GM18951 (cell line): ENCODE results near the gene SELENOI.
"Not testable (repeated sequence)": the region's sequence is repeated elsewhere in the genome, so short reads cannot be mapped to it uniquely, and the experiment has no call there.

Source experiments
- POLR2A ChIP-seq: IDR thresholded peaks from 4 replicates; pipeline ENCODE4 v1.6.1; 2011; ENCODE audit warnings: mild to moderate bottlenecking; ENCODE audit not compliant: insufficient read length, insufficient read depth; ENCODE audit errors: extremely low read depth
- in situ Hi-C: fragments of 300-500 bp; cut with MboI; formaldehyde crosslinking; loops from one replicate; pipeline ENCODE4 v1.12.0; 2022; ENCODE audit warnings: low sequenced_read_pairs, mixed read lengths, inconsistent platforms; ENCODE audit not compliant: unreplicated experiment

SELENOI gene

DNA sequence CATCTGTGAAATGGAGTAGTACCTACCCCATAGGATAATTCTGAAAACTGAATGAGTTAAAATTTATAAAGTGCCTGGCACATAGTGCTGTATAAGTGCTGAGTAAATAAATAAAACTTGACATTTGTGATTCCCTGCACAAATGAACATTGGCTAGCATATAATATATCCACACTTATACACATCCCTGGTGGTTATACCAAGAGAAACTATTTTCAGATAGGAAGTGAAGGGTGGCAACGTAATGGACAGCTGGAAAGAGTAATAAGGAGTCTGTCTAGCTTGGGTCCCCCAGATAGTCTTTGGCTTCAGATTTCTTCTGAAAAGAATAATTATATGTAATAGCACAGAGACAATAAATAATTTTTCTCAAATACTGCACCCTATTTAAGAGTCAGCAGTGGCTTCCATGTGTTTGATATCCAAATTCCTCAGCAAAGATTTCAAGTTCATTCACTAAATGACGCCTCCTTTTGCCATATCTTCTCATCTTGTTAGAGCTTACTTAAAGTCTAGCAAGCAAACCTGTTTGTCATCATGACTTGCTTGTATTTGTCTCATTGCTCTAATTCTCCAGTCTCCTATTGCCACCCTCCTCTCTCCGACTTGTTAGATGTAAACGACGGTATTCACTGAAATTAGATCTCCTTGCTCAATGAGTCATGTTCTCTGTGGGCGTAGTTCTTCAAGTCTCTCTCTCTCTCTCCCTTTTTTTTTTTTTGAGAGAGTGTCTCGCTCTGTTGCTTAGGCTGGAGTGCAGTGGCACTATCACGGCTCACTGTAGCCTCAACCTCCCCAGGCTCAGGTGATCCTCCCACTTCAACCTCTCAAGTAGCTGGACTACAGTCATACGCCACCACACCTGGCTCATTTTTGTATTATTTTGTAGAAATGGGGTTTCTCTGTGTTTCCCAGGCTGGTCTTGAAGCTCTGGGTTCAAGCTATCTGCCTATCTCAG, 9.4 kb downstream of the SELENOI start:
- in situ Hi-C loops: no loop called here
- TF ChIP-seq POLR2A: no peak

GRCh38 chr2:26356111-26356510, 10.2 kb downstream of the SELENOI start:
- in situ Hi-C loops: no loop called here
- TF ChIP-seq POLR2A: no peak

GRCh38 chr2:26356771-26357170, 10.8 kb downstream of the SELENOI start:
- in situ Hi-C loops: no loop called here

GRCh38 chr2:26359886-26360473, 14.0 kb downstream of the SELENOI start:
- TF ChIP-seq POLR2A: no peak

More at GRCh38 chr2:26356771-26357170, 10.8 kb downstream of the SELENOI start:
- no peak for TF ChIP-seq POLR2A

DNA sequence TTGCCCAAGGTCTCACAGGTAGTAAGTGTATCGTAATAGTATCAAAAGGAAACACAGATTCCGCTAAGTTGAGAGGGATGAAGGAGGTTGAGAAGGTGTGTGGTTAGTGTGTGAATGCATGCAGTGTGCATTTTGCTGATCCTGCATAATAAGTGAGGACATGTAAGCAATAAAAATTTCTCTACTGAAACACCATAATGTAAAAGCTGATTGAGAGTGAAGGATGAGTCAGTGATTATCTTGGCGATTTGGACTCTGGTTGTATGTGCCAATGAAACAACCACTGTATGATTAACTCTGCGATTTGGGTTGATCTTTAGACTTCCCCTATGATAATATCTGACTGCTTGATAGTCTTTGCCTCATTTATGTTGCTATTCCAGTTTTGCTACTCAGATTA, 17.4 kb downstream of the SELENOI start:
- TF ChIP-seq POLR2A: no peak
- in situ Hi-C loops: no loop called here

More at GRCh38 chr2:26359886-26360473, 14.0 kb downstream of the SELENOI start:
- in situ Hi-C loops: no loop called here

DNA sequence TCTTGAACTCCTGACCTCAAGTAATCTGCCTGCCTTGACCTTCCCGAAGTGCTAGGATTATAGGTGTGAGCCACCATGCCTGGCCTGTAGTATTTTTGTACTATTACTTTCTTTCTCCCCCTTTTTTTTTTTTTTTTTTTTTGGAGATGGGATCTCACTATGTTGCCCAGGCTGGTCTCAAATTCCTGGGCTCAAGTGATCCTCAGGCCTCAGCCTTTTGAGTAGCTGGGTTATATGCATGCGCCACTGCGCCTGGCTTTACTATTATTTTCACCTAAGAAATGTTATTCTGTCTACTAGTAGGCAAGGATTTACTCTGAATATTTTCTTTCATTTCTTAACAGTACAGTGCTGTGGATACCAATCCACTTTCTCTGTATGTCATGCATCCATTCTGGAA, 18.0 kb downstream of the SELENOI start:
- no peak for TF ChIP-seq POLR2A
- in situ Hi-C loops: no loop called here

GRCh38 chr2:26364669-26365068, 18.7 kb downstream of the SELENOI start:
- in situ Hi-C loops: no loop called here

DNA sequence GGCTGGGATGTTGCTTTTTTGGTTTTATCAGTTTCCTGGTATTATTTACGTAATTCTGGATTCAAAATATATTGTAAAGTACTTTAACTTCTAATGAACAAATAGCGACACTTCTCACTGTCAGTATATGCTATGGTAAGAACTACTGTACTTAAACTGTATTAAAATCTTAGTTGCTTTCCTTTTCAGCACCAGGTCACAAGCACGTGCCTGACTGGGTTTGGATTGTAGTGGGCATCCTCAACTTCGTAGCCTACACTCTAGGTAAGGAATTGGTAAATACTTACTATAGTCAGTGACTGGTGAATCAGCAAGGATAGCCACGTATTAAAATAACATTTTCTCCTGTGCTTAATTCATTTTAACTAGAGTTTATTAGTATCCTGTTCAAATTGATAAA, 21.0 kb downstream of the SELENOI start:
- TF ChIP-seq POLR2A: no peak
- in situ Hi-C loops: no loop called here

More at GRCh38 chr2:26364669-26365068, 18.7 kb downstream of the SELENOI start:
- no peak for TF ChIP-seq POLR2A

DNA sequence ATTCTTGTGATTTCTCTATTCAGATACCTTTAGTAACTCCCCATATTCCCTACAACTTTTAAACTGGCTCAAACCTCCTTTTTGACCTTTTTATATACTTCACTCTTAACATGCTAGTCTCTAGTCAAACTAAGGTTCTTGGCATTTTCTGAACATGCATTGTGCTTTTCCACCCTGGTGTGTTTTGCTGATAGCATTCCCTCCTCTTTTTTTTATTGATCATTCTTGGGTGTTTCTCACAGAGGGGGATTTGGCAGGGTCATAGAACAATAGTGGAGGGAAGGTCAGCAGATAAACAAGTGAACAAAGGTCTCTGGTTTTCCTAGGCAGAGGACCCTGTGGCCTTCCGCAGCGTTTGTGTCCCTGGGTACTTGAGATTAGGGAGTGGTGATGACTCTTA, 23.7 kb downstream of the SELENOI start:
- in situ Hi-C loops: not testable (repeated sequence)

GRCh38 chr2:26370909-26371308, 25.0 kb downstream of the SELENOI start:
- in situ Hi-C loops: not testable (repeated sequence)

DNA sequence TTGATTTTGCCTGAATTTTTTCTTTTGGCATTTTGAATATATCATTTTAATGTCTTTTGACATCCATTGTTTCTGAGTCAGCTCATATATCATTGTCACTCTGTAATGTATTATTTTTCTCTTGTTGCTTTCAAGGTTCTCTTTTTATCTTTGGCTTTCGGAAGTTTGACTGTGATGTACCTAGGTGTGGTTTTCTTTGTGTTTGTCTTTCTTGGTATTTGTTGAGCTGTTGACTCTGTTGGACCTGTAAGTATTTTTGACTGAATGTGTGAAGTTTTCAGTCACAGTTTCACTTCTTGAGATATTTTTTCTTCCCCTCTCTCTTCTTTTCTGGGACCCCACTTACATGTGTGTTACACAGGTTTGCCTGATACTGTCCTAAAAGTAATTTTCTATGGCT, 30.9 kb downstream of the SELENOI start:
- in situ Hi-C loops: no loop called here

DNA sequence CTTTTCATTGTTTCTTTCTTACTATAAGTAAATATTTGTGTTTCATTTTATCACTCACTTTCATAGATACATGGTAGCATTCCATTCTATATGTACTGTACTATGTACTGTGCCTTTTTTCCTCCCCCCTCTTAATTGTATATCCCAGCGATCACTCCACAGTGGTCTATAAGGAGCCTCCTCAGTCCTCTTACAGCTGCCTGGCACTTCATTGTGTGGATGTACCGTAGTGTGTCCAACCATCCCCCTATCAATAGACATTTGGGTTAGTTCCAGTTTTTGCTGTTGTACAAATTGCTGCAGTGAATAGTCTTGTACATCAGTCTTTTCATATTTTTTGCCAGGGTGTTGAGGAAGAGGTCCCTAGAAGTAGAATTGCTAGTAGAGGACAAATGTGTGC, 34.3 kb downstream of the SELENOI start:
- in situ Hi-C loops: no loop called here
- TF ChIP-seq POLR2A: no peak

More for the DNA sequence above, 30.9 kb downstream of the SELENOI start:
- no peak for TF ChIP-seq POLR2A

DNA sequence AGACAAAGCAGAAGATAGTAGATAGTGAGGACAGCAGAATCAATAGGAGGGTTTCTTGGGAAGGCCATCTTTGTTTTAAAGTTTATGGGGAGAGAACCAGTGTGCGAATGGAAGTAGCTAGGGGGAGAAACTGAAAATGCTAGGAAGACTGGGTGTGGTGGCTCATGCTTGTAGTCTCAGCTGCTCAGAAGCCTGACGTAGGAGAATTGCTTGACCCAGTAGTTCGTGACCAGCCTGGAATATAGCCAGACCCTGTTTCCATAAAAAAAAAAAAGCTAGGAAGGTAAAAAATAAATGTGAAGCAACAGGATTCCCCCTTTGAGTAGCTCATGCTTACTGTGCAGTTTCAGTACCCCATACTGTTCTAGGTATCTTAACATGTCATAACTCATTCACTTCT, 36.6 kb downstream of the SELENOI start:
- in situ Hi-C loops: no loop called here
- TF ChIP-seq POLR2A: no peak

- in situ Hi-C loops: no loop called here
- no peak for TF ChIP-seq POLR2A
Observed at GRCh38 chr2:26384183-26384582, 38.2 kb downstream of the SELENOI start.
